Activated naive CD8-positive, alpha-beta T cell treated with anti-CD3 and anti-CD28 coated beads for 36 hours (primary cell): ENCODE data around the gene SLPI. TPM values are rescaled to one million over a fixed set of nuclear protein-coding genes. Genes with fewer than 3 reads are reported as not detected.

Experiments
- DNase-seq: peaks from one replicate; pipeline ENCODE4 v3.0.0; 2021
- H3K27ac Mint-ChIP-seq: one replicate; pipeline ENCODE4 v1.8.0; 2022; ENCODE audit warnings: mild to moderate bottlenecking, moderate library complexity, mixed read lengths
- H3K27me3 Mint-ChIP-seq: one replicate; pipeline ENCODE4 v1.8.0; 2022; ENCODE audit warnings: mild to moderate bottlenecking, mixed read lengths
- H3K36me3 Mint-ChIP-seq: one replicate; pipeline ENCODE4 v1.8.0; 2021; ENCODE audit warnings: mild to moderate bottlenecking, mixed read lengths
- H3K4me1 Mint-ChIP-seq: one replicate; pipeline ENCODE4 v1.8.0; 2021; ENCODE audit warnings: mixed read lengths
- H3K4me3 Mint-ChIP-seq: one replicate; pipeline ENCODE4 v1.8.0; 2022; ENCODE audit warnings: mild to moderate bottlenecking, moderate library complexity, mixed read lengths
- H3K9me3 Mint-ChIP-seq: one replicate; pipeline ENCODE4 v1.8.0; 2022; ENCODE audit warnings: mixed read lengths
- total RNA-seq, 2 experiments: library from RNA; stranded (reverse); gene quantifications; one replicate each; pipeline ENCODE4 v1.2.3, GENCODE V29; 2021

Gene SLPI
- total RNA-seq, 2 experiments from 2014 or later: not detected

- Mint-ChIP-seq H3K9me3 (no peaks in the 10 kb centered on the region), H3K36me3 (no peaks in the 10 kb centered on the region), H3K4me3 (no peak overlapping the region), H3K4me1 (no peaks in the 10 kb centered on the region), H3K27me3 (peaks cover 52% of the 10 kb centered on the region), H3K27ac (no peak overlapping the region)
- DNase-seq: no peak
Measured at GRCh38 chr20:45211569-45212474, 42.5 kb downstream of the SLPI start.

- no peaks in the 10 kb centered on the region for H3K4me1 Mint-ChIP-seq
- no peak overlapping the region for H3K27ac Mint-ChIP-seq
- H3K27me3 Mint-ChIP-seq: peaks cover 66% of the 10 kb centered on the region
- no peaks in the 10 kb centered on the region for H3K36me3 Mint-ChIP-seq
- DNase-seq: no peak
- no peak overlapping the region for H3K4me3 Mint-ChIP-seq
- H3K9me3 Mint-ChIP-seq: no peaks in the 10 kb centered on the region
Measured at GRCh38 chr20:45209924-45210323, 44.4 kb downstream of the SLPI start.

GRCh38 chr20:45206725-45207124, 47.6 kb downstream of the SLPI start, which contains the start of gene SEMG1:
Gene SEMG1 (plus strand): TSS chr20:45207033. CDS start chr20:45207054, 21 bp downstream.
- H3K27me3 Mint-ChIP-seq: peaks cover 59% of the 10 kb centered on the region

More at GRCh38 chr20:45206725-45207124, 47.6 kb downstream of the SLPI start, which contains the start of gene SEMG1:
- no peaks in the 10 kb centered on the region for H3K36me3 Mint-ChIP-seq
- no peak for DNase-seq
- H3K9me3 Mint-ChIP-seq: peaks cover 5% of the 10 kb centered on the region
- H3K4me1 Mint-ChIP-seq: no peaks in the 10 kb centered on the region
- no peak within 1 kb of the TSS for H3K4me3 Mint-ChIP-seq
- H3K27ac Mint-ChIP-seq: no peak within 1 kb of the TSS

Other genes with a start within 250 kb of the SLPI start
- under 1 TPM; 0.56 to 0.70 TPM for gene KCNS1, start 153.4 kb downstream of the SLPI start, total RNA-seq
- gene WFDC5, start 139.4 kb downstream of the SLPI start, total RNA-seq: under 1 TPM in 1 of 2 experiments, not detected in 1; 0.23 TPM
- not detected for gene WFDC12, start 130.1 kb downstream of the SLPI start, total RNA-seq
- gene PI3, start 79.7 kb downstream of the SLPI start, total RNA-seq: not detected
- gene SEMG1, start 47.5 kb downstream of the SLPI start, total RNA-seq: not detected
- gene SEMG2, start 33.2 kb downstream of the SLPI start, total RNA-seq: not detected
- gene RBPJL, start 52.3 kb upstream of the SLPI start, total RNA-seq: not detected
- gene MATN4, start 53.7 kb upstream of the SLPI start, total RNA-seq: 1 to 10 TPM in 1 of 2 experiments, under 1 TPM in 1; 0.64 to 1.1 TPM
- 10 to 100 TPM; 24.6 to 25.5 TPM for gene SDC4, start 93.9 kb upstream of the SLPI start, total RNA-seq
- gene SYS1, start 108.6 kb upstream of the SLPI start, total RNA-seq: 10 to 100 TPM; 21.5 to 26.6 TPM
- under 1 TPM; 0.40 to 0.41 TPM for gene TP53TG5, start 123.8 kb upstream of the SLPI start, total RNA-seq
- 10 to 100 TPM; 18.1 to 20.1 TPM for gene DBNDD2, start 153.7 kb upstream of the SLPI start, total RNA-seq
- gene PIGT, start 161.6 kb upstream of the SLPI start, total RNA-seq: 10 to 100 TPM; 48.0 to 55.4 TPM
- under 1 TPM in 1 of 2 experiments, not detected in 1; 0.98 TPM for gene WFDC2, start 215.2 kb upstream of the SLPI start, total RNA-seq